Hepatocyte (in vitro differentiated cells): ENCODE data around the gene DSTN. TPM values are rescaled to one million over a fixed set of nuclear protein-coding genes. Genes with fewer than 3 reads are reported as not detected.

Source experiments
- DNase-seq: peaks from one replicate; pipeline ENCODE4 v3.0.0-alpha.2; 2016; ENCODE audit warnings: low spot score
- H2AFZ ChIP-seq: fragments of 200-600 bp; sonication (generic); 2 replicates; pipeline ENCODE4 v1.6.0; 2016; ENCODE audit warnings: antibody characterized with exemption, mild to moderate bottlenecking
- H3K27ac ChIP-seq: fragments of 200-600 bp; sonication (generic); 2 replicates; pipeline ENCODE4 v1.5.1; 2016; ENCODE audit warnings: mild to moderate bottlenecking
- H3K27me3 ChIP-seq: fragments of 200-600 bp; sonication (generic); 2 replicates; pipeline ENCODE4 v1.6.1; 2016
- H3K36me3 ChIP-seq: fragments of 200-600 bp; sonication (generic); replicated peaks from 2 replicates; pipeline ENCODE4 v1.5.1; 2016; ENCODE audit warnings: low read depth; ENCODE audit not compliant: insufficient read depth
- H3K4me1 ChIP-seq: fragments of 200-600 bp; sonication (generic); 2 replicates; pipeline ENCODE4 v1.5.1; 2016; ENCODE audit warnings: mild to moderate bottlenecking, moderate library complexity; ENCODE audit not compliant: insufficient read depth
- H3K4me2 ChIP-seq: fragments of 200-600 bp; sonication (generic); 2 replicates; pipeline ENCODE4 v1.6.0; 2016
- H3K4me3 ChIP-seq: fragments of 200-600 bp; sonication (generic); 2 replicates; pipeline ENCODE4 v1.5.1; 2016; ENCODE audit warnings: mild to moderate bottlenecking
- H3K79me2 ChIP-seq: fragments of 200-600 bp; sonication (generic); 2 replicates; pipeline ENCODE4 v1.6.0; 2017; ENCODE audit warnings: mild to moderate bottlenecking
- H3K9me2 ChIP-seq: fragments of 200-600 bp; sonication (generic); replicated peaks from 2 replicates; pipeline ENCODE4 v1.6.0; 2017; ENCODE audit warnings: mild to moderate bottlenecking; ENCODE audit not compliant: insufficient read depth
- H3K9me3 ChIP-seq: fragments of 200-600 bp; sonication (generic); 2 replicates; pipeline ENCODE4 v1.5.1; 2016; ENCODE audit warnings: low read depth, mild to moderate bottlenecking
- H4K20me1 ChIP-seq: fragments of 200-600 bp; sonication (generic); 2 replicates; pipeline ENCODE4 v1.6.0; 2016; ENCODE audit warnings: mild to moderate bottlenecking; ENCODE audit not compliant: insufficient read depth, poor library complexity, severe bottlenecking
- EZH2 ChIP-seq: fragments of 200-600 bp; sonication (generic); IDR thresholded peaks from 2 replicates; pipeline ENCODE4 v1.6.1; 2016; ENCODE audit warnings: antibody characterized with exemption, mild to moderate bottlenecking, borderline replicate concordance
- EZH2phosphoT487 ChIP-seq: fragments of 200-600 bp; sonication (generic); IDR thresholded peaks from one replicate; pipeline ENCODE4 v1.6.1; 2018; ENCODE audit warnings: antibody characterized with exemption, mild to moderate bottlenecking, low read depth, moderate library complexity; ENCODE audit not compliant: unreplicated experiment, severe bottlenecking
- WGBS: methylation state at CpG from one replicate; pipeline ENCODE4 v1.1.6; 2016; ENCODE audit warnings: low lambda C conversion rate; ENCODE audit errors: missing lambda C conversion rate; 5-methylcytosine and 5-hydroxymethylcytosine counted together
- polyA plus RNA-seq: library from polyadenylated mRNA; unstranded; fragments of >200 nt; fragmentation: Nextera tagmentation; extraction: Ambion mirVana; gene quantifications from 2 replicates; pipeline ENCODE4 v1.2.1, GENCODE V29; 2016
- total RNA-seq: library from RNA; depleted of rRNA; stranded (reverse); fragments of >200 nt; gene quantifications from 2 replicates; pipeline ENCODE4 v1.2.3, GENCODE V29; 2014
- TF ChIP-seq, protein P1 (sequence below): fragments of 200-600 bp; sonication (generic); IDR thresholded peaks from 2 replicates; pipeline ENCODE4 v1.5.1; 2016; ENCODE audit warnings: antibody characterized with exemption, mild to moderate bottlenecking; ENCODE audit not compliant: poor library complexity

Gene DSTN
- total and polyA plus RNA-seq, 2 experiments from 2014 or later: 342 to 352 TPM

DNA sequence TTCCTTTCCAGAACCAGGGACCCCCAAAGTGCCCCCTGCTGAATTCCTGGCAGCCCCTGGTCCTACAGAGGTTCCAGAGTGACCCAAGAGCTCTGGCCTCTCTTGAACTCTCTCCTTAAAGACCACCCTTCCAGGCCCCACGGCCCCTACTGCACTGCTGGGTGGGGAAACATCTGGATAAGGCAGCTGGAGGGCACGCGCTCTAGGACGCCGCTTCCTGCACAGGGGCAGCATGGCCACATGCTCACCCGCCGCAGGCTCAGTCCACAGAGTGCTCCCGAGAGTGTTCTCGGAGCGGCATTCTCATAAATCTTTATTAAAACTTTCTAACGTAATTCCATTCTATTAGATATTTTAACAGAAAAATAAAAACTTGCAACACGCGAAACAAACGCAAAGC, 75.1 kb downstream of the DSTN start:
- 89% methylated on average over 14 of the region's 14 CpGs for WGBS
- Histone ChIP-seq H3K4me1 (peaks cover 41% of the 10 kb centered on the region), H4K20me1 (peaks cover 100% of the 10 kb centered on the region), H3K4me2 (no peak overlapping the region), H3K27me3 (no peaks in the 10 kb centered on the region), H2AFZ (no peak overlapping the region), H3K36me3 (no peaks in the 10 kb centered on the region), H3K79me2 (peaks cover 100% of the 10 kb centered on the region), H3K27ac (no peak overlapping the region), H3K9me2 (no peaks in the 10 kb centered on the region), H3K4me3 (no peak overlapping the region), H3K9me3 (no peaks in the 10 kb centered on the region)
- TF ChIP-seq, protein P1, sequence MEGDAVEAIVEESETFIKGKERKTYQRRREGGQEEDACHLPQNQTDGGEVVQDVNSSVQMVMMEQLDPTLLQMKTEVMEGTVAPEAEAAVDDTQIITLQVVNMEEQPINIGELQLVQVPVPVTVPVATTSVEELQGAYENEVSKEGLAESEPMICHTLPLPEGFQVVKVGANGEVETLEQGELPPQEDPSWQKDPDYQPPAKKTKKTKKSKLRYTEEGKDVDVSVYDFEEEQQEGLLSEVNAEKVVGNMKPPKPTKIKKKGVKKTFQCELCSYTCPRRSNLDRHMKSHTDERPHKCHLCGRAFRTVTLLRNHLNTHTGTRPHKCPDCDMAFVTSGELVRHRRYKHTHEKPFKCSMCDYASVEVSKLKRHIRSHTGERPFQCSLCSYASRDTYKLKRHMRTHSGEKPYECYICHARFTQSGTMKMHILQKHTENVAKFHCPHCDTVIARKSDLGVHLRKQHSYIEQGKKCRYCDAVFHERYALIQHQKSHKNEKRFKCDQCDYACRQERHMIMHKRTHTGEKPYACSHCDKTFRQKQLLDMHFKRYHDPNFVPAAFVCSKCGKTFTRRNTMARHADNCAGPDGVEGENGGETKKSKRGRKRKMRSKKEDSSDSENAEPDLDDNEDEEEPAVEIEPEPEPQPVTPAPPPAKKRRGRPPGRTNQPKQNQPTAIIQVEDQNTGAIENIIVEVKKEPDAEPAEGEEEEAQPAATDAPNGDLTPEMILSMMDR: no peak
- TF ChIP-seq EZH2: no peak
- no peak for TF ChIP-seq EZH2phosphoT487
- no peak for DNase-seq

GRCh38 chr20:17645546-17646208, 75.8 kb downstream of the DSTN start:
- DNase-seq: no peak
- Histone ChIP-seq H3K9me2 (no peaks in the 10 kb centered on the region), H3K79me2 (peaks cover 100% of the 10 kb centered on the region), H3K9me3 (no peaks in the 10 kb centered on the region), H4K20me1 (peaks cover 100% of the 10 kb centered on the region), H3K4me1 (peaks cover 41% of the 10 kb centered on the region), H3K27me3 (no peaks in the 10 kb centered on the region), H3K36me3 (no peaks in the 10 kb centered on the region), H2AFZ (no peak overlapping the region), H3K27ac (no peak overlapping the region), H3K4me2 (no peak overlapping the region), H3K4me3 (no peak overlapping the region)
- TF ChIP-seq EZH2phosphoT487 (no peak), EZH2 (no peak)
- TF ChIP-seq, protein P1: no peak
- 72% methylated on average over 10 of the region's 10 CpGs for WGBS

DNA sequence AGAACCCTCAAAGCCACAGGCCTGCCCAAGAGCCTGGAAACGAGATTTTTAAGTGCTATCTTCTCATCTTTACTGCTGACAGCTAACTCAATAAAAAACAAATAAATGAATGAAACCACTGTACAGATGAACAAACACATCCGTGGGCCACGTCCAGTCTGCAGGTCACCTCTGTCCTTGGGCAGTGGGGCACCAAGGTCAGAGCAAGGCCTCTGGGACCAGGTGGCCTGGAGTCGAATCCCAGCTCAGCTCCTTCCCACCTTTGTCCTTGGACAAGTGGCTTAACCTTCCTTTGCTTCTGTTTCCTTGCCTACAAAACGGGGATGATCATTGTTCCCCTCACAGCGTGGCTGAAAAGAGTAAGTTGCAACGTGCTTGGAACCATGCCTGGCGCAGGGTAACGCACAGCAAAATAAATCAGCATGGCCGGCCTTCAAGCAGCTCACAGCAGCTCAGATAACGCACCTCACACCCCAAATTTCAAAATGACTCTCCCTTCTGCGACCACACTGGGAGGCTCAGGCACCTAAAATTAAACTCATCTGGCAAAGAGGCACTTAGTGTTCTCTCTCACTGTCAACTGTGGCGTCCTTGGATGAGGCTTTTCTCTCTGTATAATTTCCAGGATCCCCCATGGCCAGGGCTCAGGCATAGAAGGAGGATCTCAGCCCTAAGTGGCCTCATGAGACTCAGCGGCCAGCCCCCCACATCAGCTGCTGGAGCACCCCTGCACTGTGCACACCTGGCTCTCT, 76.5 kb downstream of the DSTN start:
- 64% methylated on average over 14 of the region's 14 CpGs for WGBS
- Histone ChIP-seq H3K36me3 (no peaks in the 10 kb centered on the region), H4K20me1 (peaks cover 100% of the 10 kb centered on the region), H3K4me3 (no peak overlapping the region), H3K27ac (no peak overlapping the region), H3K9me2 (no peaks in the 10 kb centered on the region), H3K4me2 (no peak overlapping the region), H3K79me2 (peaks cover 100% of the 10 kb centered on the region), H3K9me3 (no peaks in the 10 kb centered on the region), H3K27me3 (no peaks in the 10 kb centered on the region), H3K4me1 (peaks cover 44% of the 10 kb centered on the region), H2AFZ (no peak overlapping the region)
- TF ChIP-seq EZH2phosphoT487: no peak
- no peak for DNase-seq

- Histone ChIP-seq H3K9me3 (no peaks in the 10 kb centered on the region), H3K36me3 (no peaks in the 10 kb centered on the region), H3K79me2 (peaks cover 100% of the 10 kb centered on the region), H3K27me3 (no peaks in the 10 kb centered on the region), H3K27ac (no peak overlapping the region), H4K20me1 (peaks cover 100% of the 10 kb centered on the region), H3K4me1 (peaks cover 50% of the 10 kb centered on the region), H3K4me3 (no peak overlapping the region), H2AFZ (no peak overlapping the region), H3K9me2 (no peaks in the 10 kb centered on the region), H3K4me2 (no peak overlapping the region)
- DNase-seq: no peak
- WGBS: 68% methylated on average over 5 of the region's 5 CpGs
- TF ChIP-seq, protein P1: no peak
- TF ChIP-seq EZH2phosphoT487 (no peak), EZH2 (no peak)
These were observed 77.1 kb downstream of the DSTN start for GRCh38 chr20:17646961-17647301.
